NT2/D1 (cell line): ENCODE measurements around the gene PPARGC1A.

Source experiments
- YY1 ChIP-seq: IDR thresholded peaks from 2 replicates; pipeline ENCODE4 v1.6.1; 2011; ENCODE audit not compliant: insufficient read length, insufficient read depth
- ZNF274 ChIP-seq: IDR thresholded peaks from 2 replicates; pipeline ENCODE4 v1.6.1; 2011; ENCODE audit warnings: mild to moderate bottlenecking, low read depth, low read length

GRCh38 chr4:23909671-23910070 is 19.8 kb upstream of the PPARGC1A start:
- TF ChIP-seq ZNF274 (no peak), YY1 (no peak)
